K562 (cell line): ENCODE results near the gene PEX10. TPM values are rescaled to one million over a fixed set of nuclear protein-coding genes. Genes with fewer than 3 reads are reported as not detected.

Source experiments
- ATAC-seq: fragments of 200-7000 bp; cut with Tn5 transposase; 3 replicates; pipeline ENCODE4 v1.9.1; 2020; ENCODE audit warnings: moderate library complexity
- BruUV-seq: library from RNA; stranded (reverse); fragments of 400-500 nt; replicated peaks from 2 replicates; lab custom pipeline; 2021; lab: Mats Ljungman, UMichigan
- CTCF ChIA-PET: fragments of 300-600 bp; formaldehyde crosslinking; extraction: SDS; loops from one replicate; lab custom pipeline; 2021; ENCODE audit warnings: low intra/inter-chr PET ratio; lab: Yijun Ruan, JAX
- POLR2A ChIA-PET: fragments of 300-600, 350-650 bp; sonication (Branson Sonifier 250); formaldehyde crosslinking; extraction: SDS; loops from one replicate; lab custom pipeline; 2021; ENCODE audit warnings: antibody characterized with exemption, inconsistent platforms; lab: Yijun Ruan, JAX
- DNase-seq, 4 experiments: peaks; one replicate each; pipeline versions ENCODE4 v3.0.0 to v3.0.0-alpha.2; 2011 to 2018; ENCODE audit warnings: low spot score in 3 of 4, mixed read lengths in 3 of 4; ENCODE audit errors: extremely low read depth in 1 of 4
- FAIRE-seq: peaks from 2 replicates; lab custom pipeline; 2011; peaks lifted over from hg19 to GRCh38; lab: Jason Lieb, UNC
- H2AFZ ChIP-seq: 2 replicates; pipeline ENCODE4 v1.6.0; 2011; ENCODE audit warnings: low read depth, low read length, control low read depth, inconsistent platforms
- H3K27ac ChIP-seq: fragments of 200-600 bp; 3 replicates; pipeline ENCODE4 v1.8.0; 2011; ENCODE audit warnings: low read depth, mild to moderate bottlenecking, control low read depth, inconsistent platforms, low read length, moderate library complexity, mixed read lengths; ENCODE audit errors: extremely low read depth
- H3K27me3 ChIP-seq, 2 experiments: fragments of 300-600 bp in 1 of 2; 2 replicates in 1 of 2; 3 replicates in 1 of 2; pipeline versions ENCODE4 v1.6.0 to v1.8.0; 2011; ENCODE audit warnings: inconsistent platforms in 2 of 2, low read length in 2 of 2, mild to moderate bottlenecking in 1 of 2, mixed read lengths in 1 of 2, moderate library complexity in 1 of 2; ENCODE audit not compliant: control insufficient read depth in 2 of 2, insufficient read depth in 2 of 2
- H3K36me3 ChIP-seq: fragments of 300-600 bp; 3 replicates; pipeline ENCODE4 v1.8.0; 2011; ENCODE audit warnings: mild to moderate bottlenecking, low read length, inconsistent platforms; ENCODE audit not compliant: control insufficient read depth, insufficient read depth
- H3K4me1 ChIP-seq, 2 experiments: fragments of 200-600 bp in 1 of 2; replicated peaks in 1 of 2; 2 replicates in 1 of 2; 3 replicates in 1 of 2; pipeline versions ENCODE4 v1.5.1 to v1.8.0; 2011; ENCODE audit warnings: inconsistent platforms in 2 of 2, low read length in 2 of 2, mild to moderate bottlenecking in 1 of 2, mixed read lengths in 1 of 2, moderate library complexity in 1 of 2; ENCODE audit not compliant: control insufficient read depth in 2 of 2, insufficient read depth in 2 of 2
- H3K4me2 ChIP-seq: 2 replicates; pipeline ENCODE4 v1.6.1; 2011; ENCODE audit warnings: low read length, control low read depth, inconsistent platforms, mixed read lengths; ENCODE audit not compliant: insufficient read depth
- H3K4me3 ChIP-seq: fragments of 200-600 bp; sonication (generic), shearing (Covaris generic); 2 replicates; pipeline ENCODE4 v1.5.1; 2016; ENCODE audit warnings: control low read depth, inconsistent platforms
- H3K79me2 ChIP-seq: fragments of 200-600 bp; 3 replicates; pipeline ENCODE4 v1.8.0; 2011; ENCODE audit warnings: low read length, inconsistent platforms; ENCODE audit not compliant: control insufficient read depth, insufficient read depth
- H3K9ac ChIP-seq, 2 experiments: 2 replicates each; pipeline versions ENCODE4 v1.6.0 to v1.6.1; 2011; ENCODE audit warnings: low read depth in 2 of 2, low read length in 2 of 2, control low read depth in 1 of 2, inconsistent platforms in 1 of 2, mild to moderate bottlenecking in 1 of 2, mixed read lengths in 1 of 2; ENCODE audit not compliant: insufficient read depth in 1 of 2
- H3K9me1 ChIP-seq: one replicate; pipeline ENCODE4 v1.6.0; 2011; ENCODE audit warnings: inconsistent platforms, mild to moderate bottlenecking, low read length, moderate library complexity; ENCODE audit not compliant: control insufficient read depth, insufficient read depth
- H3K9me3 ChIP-seq: replicated peaks from 2 replicates; pipeline ENCODE4 v1.5.1; 2011; ENCODE audit warnings: low read depth, low read length, inconsistent platforms; ENCODE audit not compliant: control insufficient read depth, insufficient read depth
- H4K20me1 ChIP-seq: replicated peaks from 2 replicates; pipeline ENCODE4 v1.6.1; 2011; ENCODE audit warnings: low read length, inconsistent platforms, mixed read lengths; ENCODE audit not compliant: control insufficient read depth, insufficient read depth
- ATF2 ChIP-seq: sonication (generic); formaldehyde crosslinking; IDR thresholded peaks from 2 replicates; pipeline ENCODE4 v1.8.1; 2022; ENCODE audit warnings: missing genetic modification reagents
- BHLHE40 ChIP-seq: IDR thresholded peaks from 2 replicates; pipeline ENCODE4 v1.6.1; 2011; ENCODE audit warnings: low read length, improper control_type of control experiment
- CHCHD3 ChIP-seq: fragments of 250-450 bp; sonication (Bioruptor Pico); IDR thresholded peaks from 2 replicates; pipeline ENCODE4 v2.1.2; 2022; ENCODE audit warnings: mild to moderate bottlenecking
- NFRKB ChIP-seq: fragments of 450-650 bp; IDR thresholded peaks from 2 replicates; pipeline ENCODE4 v1.6.1; 2016; ENCODE audit warnings: low read depth
- NR2C2 ChIP-seq, 2 experiments: fragments of 200-800 bp in 1 of 2; sonication (Bioruptor generic) in 1 of 2; sonication (generic) in 1 of 2; formaldehyde crosslinking in 1 of 2; IDR thresholded peaks; 2 replicates each; pipeline versions ENCODE4 v1.6.1 to v1.8.0; 2016 to 2022; ENCODE audit warnings: mild to moderate bottlenecking in 1 of 2, missing compliant biosample characterization in 1 of 2, missing genetic modification characterization in 1 of 2, missing genetic modification reagents in 1 of 2
- POLR2G ChIP-seq: fragments of 200-400 bp; formaldehyde crosslinking; IDR thresholded peaks from 2 replicates; pipeline ENCODE4 v1.6.1; 2017; ENCODE audit warnings: low read depth, mild to moderate bottlenecking, antibody characterized with exemption, low read length, moderate library complexity
- ZNF232 ChIP-seq: sonication (generic); formaldehyde crosslinking; IDR thresholded peaks from 2 replicates; pipeline ENCODE4 v1.8.0; 2022; ENCODE audit warnings: mild to moderate bottlenecking, missing genetic modification reagents
- ZNF277 ChIP-seq: fragments of 250-450 bp; sonication (Bioruptor Pico); IDR thresholded peaks from 2 replicates; pipeline ENCODE4 v1.8.0; 2022; ENCODE audit warnings: inconsistent platforms, mild to moderate bottlenecking, moderate library complexity, borderline replicate concordance
- WGBS: fragments of 100-300 bp; shearing (Covaris generic); methylation state at CpG from one replicate; pipeline ENCODE4 v1.1.6; 2016; ENCODE audit warnings: low coverage, mixed read lengths; ENCODE audit not compliant: insufficient coverage; ENCODE audit errors: missing lambda C conversion rate; 5-methylcytosine and 5-hydroxymethylcytosine counted together
- in situ Hi-C: fragments of 300-500 bp; cut with MboI; formaldehyde crosslinking; loops from 4 replicates; pipeline ENCODE4 v1.15.0; 2018; ENCODE audit warnings: inconsistent platforms, mixed read lengths
- intact Hi-C: fragments of 100-400 bp; cut with micrococcal nuclease; formaldehyde crosslinking; loops from 2 replicates; pipeline ENCODE4 v1.14.2; 2022
- polyA plus RNA-seq, 8 experiments: library from polyadenylated mRNA; depleted of rRNA in 4 of 8; stranded (reverse) in 5 of 8; unstranded in 3 of 8; fragments of >200 nt; fragmentation: Nextera tagmentation in 2 of 8; fragmentation: Illumina TruSeq in 1 of 8; extraction: Ambion mirVana in 2 of 8; extraction: Trizol in 1 of 8; gene quantifications; 2 replicates each; pipeline versions ENCODE4 v1.2.1 to v1.2.3, GENCODE V29; 2011 to 2014; ENCODE audit warnings: inconsistent platforms in 1 of 8, missing spikeins in 1 of 8
- total RNA-seq, 7 experiments: library from RNA; depleted of rRNA in 6 of 7; stranded (reverse); fragments of >200 nt in 6 of 7; fragmentation: Illumina TruSeq in 2 of 7; extraction: Trizol in 2 of 7; gene quantifications; 2 replicates each; pipeline versions ENCODE4 v1.2.1 to v1.2.3, GENCODE V29; 2011 to 2021; ENCODE audit warnings: low replicate concordance in 1 of 7

Gene PEX10
- total and polyA plus RNA-seq, 9 of the 15 experiments (the other 6 are each of a cell fraction or from before 2014, with no cell fraction given), result 0.03 to 26.2 (median 8.7) TPM

GRCh38 chr1:2375923-2376260, 36.5 kb downstream of the PEX10 start:
- peaks cover 10% of the 10 kb centered on the region for H4K20me1 ChIP-seq
- in situ Hi-C loops, result loop anchor here (10.0 kb wide), 1 partner anchor 181 kb away; the partner anchor contains the start of gene FAAP20
- TF ChIP-seq CHCHD3 (CRISPR knock-in tag) (no peak), ATF2 (CRISPR knock-in tag) (0 out of 2 replicates have a peak, but pooled peaks have one; percentile 54), NFRKB (no peak), NR2C2 (CRISPR knock-in tag; IDR thresholded peaks at IDR 0.05) (no peak), NR2C2 (tag; IDR thresholded peaks at IDR 0.05) (no peak), ZNF277 (CRISPR knock-in tag) (no peak), POLR2G (peak; percentile 8), BHLHE40 (no peak), ZNF232 (no peak)
- TF ChIP-seq, all 486 proteins: peak for 2
- H3K36me3 ChIP-seq, result no peaks in the 10 kb centered on the region
- H3K9me1 ChIP-seq, result no peaks in the 10 kb centered on the region
- H3K4me3 ChIP-seq, result no peak overlapping the region
- ATAC-seq (no peak), DNase-seq (no peak), FAIRE-seq (no peak)
- BruUV-seq, result no TSS peak
- intact Hi-C loops, result loop anchor here (10.0 kb wide), 1 partner anchor 61 kb away; no protein-coding TSS in a partner anchor
- peaks cover 0 to 52% of the 10 kb centered on the region in 2 experiments; a peak in 1 of 5 replicates for H3K4me1 ChIP-seq
- no peaks in the 10 kb centered on the region for H3K9me3 ChIP-seq
- H3K4me2 ChIP-seq, result no peak overlapping the region
- H3K27me3 ChIP-seq, result peaks cover 66 to 97% of the 10 kb centered on the region in 2 experiments
- ChIA-PET CTCF (no interaction called here), POLR2A (no interaction called here)
- no peak overlapping the region for H3K27ac ChIP-seq
- no peak overlapping the region for H2AFZ ChIP-seq
- H3K79me2 ChIP-seq, result no peaks in the 10 kb centered on the region
- WGBS, result 4% methylated on average over 7 of the region's 7 CpGs
- H3K9ac ChIP-seq, result no peak overlapping the region; a peak in 1 of 4 replicates
